Measurements from ENCODE around the gene HRG.
"Not testable (repeated sequence)": the region's sequence is repeated elsewhere in the genome, so short reads cannot be mapped to it uniquely, and the experiment has no call there.

HRG gene

DNA sequence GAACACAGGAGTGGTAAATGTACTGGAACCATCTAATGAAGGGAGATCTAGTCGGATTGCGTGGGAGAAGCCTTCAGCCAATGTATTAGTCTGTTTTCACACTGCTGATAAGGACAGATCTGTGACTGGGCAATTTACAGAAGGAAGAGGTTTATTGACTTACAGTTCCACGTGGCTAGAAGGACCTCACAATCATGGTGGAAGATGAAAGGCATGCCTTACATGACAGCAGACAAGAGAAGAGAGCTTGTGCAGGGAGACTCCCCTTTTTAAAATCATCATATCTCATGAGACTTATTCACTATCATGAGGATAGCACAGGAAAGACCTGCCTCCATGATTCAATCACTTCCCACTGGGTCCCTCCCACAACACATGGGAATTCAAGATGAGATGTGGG lies 17.0 kb downstream of the HRG start:
- FAIRE-seq: no peak

DNA sequence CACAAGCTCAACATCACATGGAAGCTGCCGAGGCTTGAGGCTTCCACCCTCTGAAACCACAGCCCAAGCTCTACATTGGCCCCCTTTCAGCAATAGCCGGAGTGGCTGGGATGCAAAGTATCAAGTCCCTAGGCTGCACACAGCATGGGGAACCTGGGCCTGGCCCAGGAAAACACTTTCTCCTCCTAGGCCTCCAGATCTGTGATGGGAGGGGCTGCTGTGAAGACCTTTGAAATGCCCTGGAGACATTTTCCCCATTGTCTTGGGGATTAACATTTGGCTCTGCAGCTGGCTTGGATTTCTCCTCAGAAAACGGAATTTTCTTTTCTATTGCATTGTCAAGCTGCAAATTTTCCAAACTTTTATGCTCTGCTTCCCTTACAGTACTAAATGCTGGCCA lies 18.2 kb downstream of the HRG start:
- no peak for FAIRE-seq

DNA sequence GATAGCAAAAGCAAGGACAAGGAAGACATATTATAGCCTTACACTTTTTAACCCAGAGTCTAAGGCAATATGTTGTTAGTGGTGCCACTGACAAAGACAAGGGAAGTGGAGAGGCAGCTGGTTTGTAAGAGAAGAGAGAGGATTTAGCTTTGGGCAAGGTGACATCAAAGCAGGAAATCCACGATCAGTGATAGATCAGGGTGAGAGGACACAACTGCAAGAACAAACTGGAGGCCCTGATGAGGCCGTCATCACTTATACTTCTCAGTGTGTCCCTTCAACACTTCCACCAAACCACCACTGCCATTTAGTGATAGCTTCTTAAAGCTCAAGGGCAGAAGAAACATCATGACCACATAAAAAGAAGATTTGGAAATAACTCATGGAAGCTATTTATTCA lies 20.7 kb downstream of the HRG start:
- not testable (repeated sequence) for FAIRE-seq

DNA sequence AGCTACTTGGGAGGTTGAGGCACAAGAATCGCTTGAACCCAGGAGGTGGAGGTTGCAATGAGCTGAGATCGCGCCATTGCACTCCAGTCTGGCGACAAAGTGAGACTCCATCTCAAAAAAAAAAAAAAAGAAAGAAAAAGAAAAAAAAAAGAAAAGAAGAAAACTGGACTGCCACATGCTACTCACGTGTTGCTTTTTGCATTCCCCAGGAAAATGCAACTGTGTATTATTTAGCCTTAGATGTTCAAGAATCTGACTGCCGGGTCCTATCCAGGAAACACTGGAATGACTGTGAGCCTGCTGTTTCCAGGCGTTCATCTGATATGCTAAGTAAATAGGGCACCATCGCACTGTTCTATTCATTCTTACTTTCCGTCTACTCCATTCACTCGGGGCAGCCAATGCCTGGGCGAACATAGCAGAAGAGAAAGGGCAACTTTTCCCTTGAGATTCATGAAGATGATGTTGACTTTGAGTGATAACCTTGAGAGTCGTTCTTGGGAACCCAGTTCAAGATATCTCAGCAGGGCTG lies 21.4 kb downstream of the HRG start:
- no peak for FAIRE-seq

DNA sequence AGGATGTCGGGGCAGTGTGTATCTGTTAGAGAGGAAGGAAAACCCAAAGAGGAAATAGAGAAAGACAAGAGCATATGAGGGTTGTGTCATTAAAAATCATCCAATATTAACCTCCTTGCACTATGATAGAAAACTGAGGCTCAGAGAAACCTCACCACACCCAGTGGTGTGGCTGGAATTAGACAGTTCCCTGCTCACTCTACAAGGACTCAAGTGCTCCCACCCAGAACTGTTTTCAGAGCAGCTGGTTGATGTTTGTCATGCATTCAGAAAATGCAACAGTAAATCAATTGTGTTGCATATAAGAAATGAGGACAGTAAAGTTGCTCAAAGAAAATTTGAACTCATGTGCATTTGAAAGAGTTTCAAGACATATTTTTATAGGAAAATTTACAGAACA lies 24.5 kb downstream of the HRG start:
- FAIRE-seq: not testable (repeated sequence)

DNA sequence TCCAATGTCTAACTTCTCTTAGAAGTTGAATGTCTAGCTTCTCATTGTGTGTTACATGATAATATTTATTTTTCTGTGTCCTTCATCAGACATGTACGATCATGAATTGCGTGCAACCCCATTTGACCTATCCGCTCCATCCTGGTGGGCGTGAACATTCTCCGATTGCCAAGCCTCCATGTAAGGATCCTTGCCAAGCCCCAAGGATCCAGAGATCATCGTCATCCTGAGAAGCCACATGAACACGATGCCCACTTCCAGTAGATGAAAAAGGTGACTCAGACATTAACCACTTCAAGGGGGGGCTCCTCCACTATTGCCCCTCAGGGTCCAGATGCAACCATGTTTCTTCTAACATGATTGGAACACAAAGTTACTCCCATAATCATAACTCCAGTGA lies 25.9 kb downstream of the HRG start:
- FAIRE-seq: no peak

DNA sequence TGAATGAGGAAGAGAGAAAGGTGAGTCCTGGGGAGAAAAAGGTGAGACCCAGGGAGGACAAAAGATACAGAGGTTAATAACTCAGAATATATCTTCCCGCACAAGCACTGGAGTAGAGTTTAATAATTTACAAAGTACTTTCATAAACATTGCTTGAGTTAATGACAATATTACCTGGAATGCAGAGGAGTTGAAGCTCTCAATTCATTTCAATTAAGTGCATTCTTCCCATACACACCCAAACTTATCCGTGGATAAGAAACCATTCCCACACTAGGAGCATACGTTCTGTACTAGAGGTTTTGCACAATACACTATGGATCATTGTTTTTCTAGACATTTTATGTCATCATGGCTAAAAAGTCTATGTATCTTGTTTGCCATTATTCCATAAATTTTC lies 28.0 kb downstream of the HRG start:
- no peak for FAIRE-seq

DNA sequence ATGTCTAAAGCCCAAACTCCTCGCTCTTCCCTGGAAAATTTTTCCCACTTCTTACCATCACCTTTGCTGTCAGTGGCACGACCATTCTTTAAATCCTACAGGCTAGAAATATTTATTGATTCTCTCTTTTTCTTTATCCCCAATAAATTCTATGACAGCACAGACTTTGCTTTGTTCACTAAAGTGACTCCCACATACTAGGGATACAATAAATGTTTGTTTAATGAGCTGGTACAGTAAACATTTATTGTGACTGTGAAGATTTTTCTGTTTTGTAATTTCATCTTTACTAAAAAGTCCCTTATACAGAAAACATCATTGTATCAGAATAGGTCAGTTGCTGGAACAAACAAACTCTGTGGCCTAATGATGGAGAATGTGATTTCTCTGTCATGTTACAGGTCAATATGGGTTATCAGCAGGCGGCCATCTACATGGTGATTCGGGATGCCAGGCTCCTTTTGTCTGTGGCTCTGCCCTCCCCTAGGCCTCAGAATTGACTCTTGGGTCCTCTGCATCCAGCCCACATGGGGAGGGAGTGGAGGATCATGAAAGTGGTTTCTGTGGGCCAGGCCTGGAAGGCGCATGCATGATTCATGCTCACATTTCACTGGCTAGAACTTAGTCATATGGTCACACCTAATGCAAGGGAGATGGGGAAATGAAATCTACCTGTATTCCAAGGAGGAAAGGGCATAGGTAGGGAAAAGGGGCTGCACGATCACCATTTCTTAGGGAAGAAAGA lies 28.6 kb downstream of the HRG start:
- no peak for FAIRE-seq

DNA sequence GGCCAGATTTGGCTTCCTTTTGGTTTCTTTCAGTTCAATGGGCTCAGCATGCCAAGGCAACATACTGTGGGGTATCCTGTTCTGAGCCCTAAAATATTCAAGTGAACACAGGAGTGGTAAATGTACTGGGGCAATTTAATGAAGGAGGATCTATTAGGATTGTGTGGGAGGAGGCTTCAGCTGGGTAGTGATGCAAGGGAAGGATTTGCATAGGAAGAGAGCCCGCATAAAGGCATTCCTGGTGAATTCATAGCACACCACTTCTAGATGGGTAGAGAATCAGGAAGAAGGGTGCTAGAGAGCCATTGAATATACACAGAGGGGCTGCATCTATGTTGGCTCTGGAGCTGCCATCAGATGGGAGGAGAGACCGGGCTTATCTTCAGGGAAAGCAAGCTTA lies 30.7 kb downstream of the HRG start:
- no peak for FAIRE-seq

DNA sequence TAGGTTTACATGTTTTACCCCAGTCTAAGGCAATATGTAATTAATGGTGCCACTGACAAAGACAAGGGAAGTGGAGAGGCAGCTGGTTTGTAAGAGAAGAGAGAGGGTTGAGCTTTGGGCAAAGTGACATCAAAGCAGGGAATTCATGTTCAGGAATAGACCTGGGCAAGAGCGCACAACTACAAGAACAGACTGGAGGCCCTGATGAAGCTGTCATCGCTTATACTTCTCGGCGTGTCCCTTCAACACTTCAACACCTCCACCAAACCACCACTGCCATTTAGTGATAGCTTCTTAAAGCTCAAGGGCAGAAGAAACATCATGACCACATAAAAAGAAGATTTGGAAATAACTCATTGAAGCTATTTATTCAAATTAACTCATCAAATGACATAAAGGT lies 31.7 kb downstream of the HRG start:
- FAIRE-seq: no peak

DNA sequence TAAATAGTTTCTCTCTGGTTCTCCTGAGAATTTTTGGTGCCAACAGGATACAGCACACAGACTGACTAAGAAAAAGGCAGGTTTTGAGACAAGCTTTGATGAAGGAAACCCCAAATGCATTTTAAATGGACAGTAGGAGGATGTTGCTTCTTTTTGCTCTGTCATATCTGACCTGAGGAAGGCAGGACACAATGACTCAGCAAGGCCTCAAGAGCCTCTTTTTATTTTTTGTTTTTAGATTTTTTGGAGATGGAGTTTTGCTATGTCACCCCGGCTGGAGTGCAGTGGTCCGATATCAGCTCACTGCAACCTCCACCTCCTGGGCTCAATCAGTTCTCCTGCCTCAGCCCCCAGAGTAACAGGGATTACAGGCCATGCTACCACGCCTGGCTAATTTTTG lies 34.5 kb downstream of the HRG start:
- FAIRE-seq: no peak

DNA sequence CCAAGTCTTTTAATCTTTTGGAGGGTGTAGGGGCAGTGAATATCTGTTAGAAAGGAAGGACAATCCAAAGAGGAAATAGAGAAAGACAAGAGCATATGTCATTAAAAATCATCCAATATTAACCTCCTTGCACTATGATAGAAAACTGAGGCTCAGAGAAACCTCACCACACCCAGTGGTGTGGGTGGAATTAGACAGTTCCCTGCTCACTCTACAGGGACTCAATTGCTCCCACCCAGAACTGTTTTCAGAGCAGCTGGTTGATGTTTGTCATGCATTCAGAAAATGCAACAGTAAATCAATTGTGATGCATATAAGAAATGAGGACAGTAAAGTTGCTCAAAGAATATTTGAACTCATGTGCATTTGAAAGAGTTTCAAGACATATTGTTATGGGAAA lies 36.6 kb downstream of the HRG start:
- FAIRE-seq: not testable (repeated sequence)

DNA sequence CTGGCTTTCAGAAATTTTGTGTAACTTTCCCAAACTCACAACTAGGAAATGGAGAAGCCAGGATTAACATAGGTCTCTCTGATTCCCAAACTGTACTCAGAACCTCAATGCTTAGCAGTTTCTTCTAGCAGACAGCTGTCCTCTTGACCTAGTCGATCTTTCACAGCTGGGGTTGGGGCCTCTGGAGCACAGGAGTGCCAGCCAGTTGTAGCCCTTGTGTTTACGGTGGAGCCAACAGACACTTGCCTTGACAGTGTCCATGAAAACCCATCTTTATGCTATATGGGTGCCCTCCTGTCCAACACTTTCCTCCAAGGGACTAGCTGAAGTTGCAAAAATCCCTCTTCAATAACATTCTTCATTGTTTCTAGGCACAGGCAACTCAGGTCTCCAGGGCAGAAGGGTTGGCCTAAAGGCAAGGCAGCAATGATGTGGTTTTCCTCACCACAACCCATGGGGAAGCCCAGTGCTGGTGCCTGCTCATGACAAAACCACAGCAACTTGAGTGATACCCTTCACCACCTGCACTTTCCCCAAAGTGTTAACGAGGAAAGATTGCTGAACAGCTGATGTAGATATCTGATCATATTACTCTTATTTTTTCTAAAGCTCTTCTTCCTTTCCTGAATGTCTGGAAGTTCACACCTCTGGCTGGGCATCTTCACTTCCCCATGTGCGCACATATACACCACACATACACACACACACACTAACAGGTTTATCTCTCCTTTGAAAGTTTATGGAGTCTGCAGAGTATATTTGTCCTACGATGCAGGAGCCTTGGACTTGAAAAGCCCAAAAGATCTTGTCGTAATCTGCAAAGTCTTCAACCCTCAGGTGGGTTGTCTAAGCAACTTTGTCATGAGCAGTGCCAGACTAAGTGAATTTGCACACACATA lies 40.3 kb downstream of the HRG start:
- FAIRE-seq: no peak

DNA sequence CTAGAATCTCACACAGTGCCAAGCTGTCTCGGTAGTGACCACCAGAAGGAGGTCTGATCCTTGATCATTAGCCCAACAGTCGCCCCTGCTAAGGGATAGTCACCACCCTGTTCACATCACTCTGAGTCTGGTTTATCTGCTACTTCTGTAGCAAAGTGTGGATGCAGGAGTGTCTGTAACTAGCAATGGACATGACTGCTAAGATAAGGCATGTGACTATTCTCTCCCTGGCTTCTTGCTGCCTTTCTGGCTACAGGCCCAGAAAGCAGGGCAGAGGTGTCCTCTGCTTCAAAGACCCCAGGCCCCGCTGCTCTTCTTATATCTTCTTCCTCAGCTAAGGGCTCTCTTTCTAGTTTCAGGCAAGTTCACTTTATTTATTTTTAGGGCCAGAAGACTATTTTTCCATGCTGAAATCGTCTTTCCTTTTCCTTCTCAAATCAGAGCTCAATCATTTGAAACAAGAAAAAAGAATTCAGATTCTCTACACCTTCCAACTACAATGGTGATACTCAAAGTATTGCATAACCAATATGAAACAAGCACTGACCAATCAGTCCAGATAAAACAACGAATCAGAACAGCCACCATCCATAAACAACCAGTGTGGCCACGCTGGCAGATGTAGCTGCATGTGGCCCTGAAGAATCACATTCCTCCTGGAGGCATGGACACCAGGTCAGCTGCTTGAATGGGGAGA lies 43.3 kb downstream of the HRG start:
- FAIRE-seq: no peak

DNA sequence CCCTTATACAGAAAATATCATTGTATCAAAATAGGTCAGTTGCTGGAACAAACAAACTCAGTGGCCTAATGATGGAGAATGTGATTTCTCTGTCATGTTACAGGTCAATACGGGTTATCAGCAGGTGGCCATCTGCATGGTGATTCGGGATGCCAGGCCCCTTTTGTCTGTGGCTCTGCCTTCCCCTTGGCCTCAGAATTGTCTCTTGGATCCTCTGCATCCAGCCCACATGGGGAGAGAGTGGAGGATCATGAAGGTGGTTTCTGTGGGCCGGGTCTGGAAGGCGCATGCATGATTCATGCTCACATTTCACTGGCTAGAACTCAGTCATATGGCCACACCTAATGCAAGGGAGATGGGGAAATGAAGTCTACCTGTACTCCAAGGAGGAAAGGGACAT lies 44.9 kb downstream of the HRG start:
- not testable (repeated sequence) for FAIRE-seq

DNA sequence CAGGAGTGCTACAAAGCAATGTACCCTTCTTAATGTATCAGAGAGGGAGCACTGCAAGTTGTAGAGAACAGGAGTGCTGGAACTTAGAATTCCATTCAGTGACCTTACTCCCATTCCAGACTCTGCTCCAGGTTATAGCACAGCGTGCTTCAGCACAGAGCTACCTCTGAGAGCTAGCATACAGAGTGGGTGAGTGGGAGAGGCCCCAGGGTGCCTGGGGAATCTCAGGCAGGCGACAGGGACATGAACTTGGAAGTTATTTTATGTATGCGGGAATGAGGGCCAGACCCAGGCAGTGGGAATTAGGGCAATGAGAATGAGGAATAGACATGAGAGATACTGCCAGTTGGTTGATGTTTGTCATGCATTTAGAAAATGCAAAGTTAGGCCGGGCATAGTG lies 47.7 kb downstream of the HRG start:
- no peak for FAIRE-seq

DNA sequence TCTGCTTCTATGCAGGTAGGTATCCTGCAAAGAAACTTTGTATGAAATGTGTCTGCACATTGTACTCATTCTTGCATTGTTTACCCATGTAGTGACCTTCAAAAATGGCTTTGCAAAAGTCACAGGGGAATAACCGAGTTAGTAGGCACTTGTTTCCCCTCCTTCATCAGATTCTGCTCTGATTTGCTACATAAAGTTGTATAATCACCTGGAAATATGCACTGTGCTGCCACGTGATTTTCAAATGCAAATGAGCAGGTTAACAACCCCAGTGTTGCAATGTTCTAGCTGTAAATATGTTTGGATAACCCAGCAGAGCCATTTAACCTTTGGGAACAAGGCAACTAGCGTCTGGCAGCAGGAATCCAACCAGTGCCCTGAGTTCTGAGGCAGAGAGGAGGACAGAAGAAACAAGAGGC lies 51.2 kb downstream of the HRG start, which contains the start of gene KNG1:
Gene KNG1, plus strand, starts transcription at position 321 of the 419 bp plus-strand sequence. CDS start 184 bp downstream, outside the sequence.
- no peak for FAIRE-seq

DNA sequence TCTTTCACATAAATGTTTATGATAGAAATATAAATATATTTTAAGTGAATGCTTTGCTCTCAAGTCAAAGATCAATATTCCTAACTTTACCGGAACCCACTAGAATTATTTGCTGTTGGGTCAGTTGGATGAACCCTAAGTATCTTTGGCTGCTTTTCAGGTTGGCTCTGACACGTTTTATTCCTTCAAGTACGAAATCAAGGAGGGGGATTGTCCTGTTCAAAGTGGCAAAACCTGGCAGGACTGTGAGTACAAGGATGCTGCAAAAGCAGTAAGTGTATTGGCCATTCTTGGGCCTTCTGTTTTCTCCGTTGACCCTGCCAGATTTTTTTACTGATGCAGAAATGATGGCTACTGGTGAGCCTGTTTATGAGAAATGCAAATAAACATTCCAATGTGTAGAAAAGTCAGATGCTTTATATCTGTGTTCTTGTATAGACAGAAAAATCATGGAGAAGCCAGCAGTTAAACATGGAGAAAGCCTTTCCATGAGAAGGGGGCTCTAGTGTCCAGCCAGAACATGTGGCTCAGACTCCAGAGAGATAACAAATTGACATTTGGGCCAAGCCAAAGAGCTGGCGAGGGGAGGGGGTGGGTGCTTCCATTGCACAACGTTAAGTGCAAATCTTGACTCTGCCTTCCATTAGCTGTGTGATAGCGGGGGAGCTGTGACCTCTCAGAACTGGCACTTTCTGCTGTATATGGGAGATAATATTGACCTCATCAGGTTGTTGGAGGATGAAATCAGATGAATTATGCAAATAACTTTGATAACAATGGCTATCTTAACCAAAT lies 54.3 kb downstream of the HRG start:
- no peak for FAIRE-seq

DNA sequence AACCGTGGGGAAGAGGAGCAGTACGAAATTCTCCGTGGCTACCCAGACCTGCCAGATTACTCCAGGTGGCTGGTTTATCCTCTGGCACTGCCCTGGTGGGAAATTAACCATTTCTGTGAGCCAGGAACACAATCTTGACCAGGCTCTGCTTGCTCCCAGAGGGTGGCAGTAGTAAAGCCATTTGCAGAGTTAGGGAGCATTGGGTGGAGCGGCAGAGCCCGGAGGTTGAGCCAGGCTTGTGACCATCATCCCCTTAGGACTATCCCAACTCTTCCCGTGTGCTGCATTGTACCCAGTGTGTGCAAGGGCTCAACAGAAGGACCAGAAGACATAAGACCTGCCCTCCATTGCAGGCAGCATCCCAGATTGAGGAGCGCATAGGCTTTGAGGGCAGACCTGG lies 56.6 kb downstream of the HRG start:
- FAIRE-seq: no peak

DNA sequence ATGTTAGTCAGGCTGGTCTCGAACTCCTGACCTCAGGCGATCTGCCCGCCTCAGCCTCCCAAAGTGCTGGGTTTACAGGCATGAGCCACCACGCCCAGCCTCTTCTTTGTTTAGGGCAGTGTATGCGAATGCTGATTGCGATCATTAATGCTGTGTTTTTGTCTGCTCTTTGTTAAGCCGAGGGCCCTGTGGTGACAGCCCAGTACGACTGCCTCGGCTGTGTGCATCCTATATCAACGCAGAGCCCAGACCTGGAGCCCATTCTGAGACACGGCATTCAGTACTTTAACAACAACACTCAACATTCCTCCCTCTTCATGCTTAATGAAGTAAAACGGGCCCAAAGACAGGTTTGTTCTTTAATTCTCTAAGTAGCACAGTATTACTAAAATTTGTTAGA lies 59.1 kb downstream of the HRG start:
- FAIRE-seq: no peak
